WTC11 (cell line): ENCODE data around the gene ATP9B. TPM values are rescaled to one million over a fixed set of nuclear protein-coding genes. Genes with fewer than 3 reads are reported as not detected.

ENCODE experiments used
- ATAC-seq: fragments of 200-7000 bp; cut with Tn5 transposase; 2 replicates; pipeline ENCODE4 v1.10.0; 2021; ENCODE audit warnings: mild to moderate bottlenecking, moderate library complexity
- CTCF ChIA-PET: fragments of 300-600 bp; sonication (Branson Sonifier 250); formaldehyde crosslinking; loops from one replicate; lab custom pipeline; 2021; ENCODE audit warnings: antibody characterized with exemption; lab: Charles Lee
- POLR2A ChIA-PET: fragments of 350-600 bp; sonication (Branson Sonifier 250); formaldehyde crosslinking; loops from one replicate; lab custom pipeline; 2021; ENCODE audit warnings: antibody characterized with exemption; lab: Charles Lee
- DNase-seq: peaks from one replicate; pipeline ENCODE4 v3.0.0; 2021; ENCODE audit warnings: low spot score
- H3K27ac Mint-ChIP-seq: 2 replicates; pipeline ENCODE4 v1.8.0; 2021; ENCODE audit warnings: mixed read lengths
- H3K27me3 Mint-ChIP-seq: 2 replicates; pipeline ENCODE4 v1.8.0; 2021; ENCODE audit warnings: low read depth, mild to moderate bottlenecking, moderate library complexity, mixed read lengths
- H3K36me3 Mint-ChIP-seq: 2 replicates; pipeline ENCODE4 v1.8.0; 2021; ENCODE audit warnings: mixed read lengths
- H3K4me1 Mint-ChIP-seq: 2 replicates; pipeline ENCODE4 v1.8.0; 2022; ENCODE audit warnings: mixed read lengths
- H3K4me3 Mint-ChIP-seq: 2 replicates; pipeline ENCODE4 v1.8.0; 2021; ENCODE audit warnings: mild to moderate bottlenecking, moderate library complexity, mixed read lengths
- H3K9me3 Mint-ChIP-seq: 2 replicates; pipeline ENCODE4 v1.8.0; 2021; ENCODE audit warnings: mixed read lengths
- CREB1 ChIP-seq: sonication (generic); formaldehyde crosslinking; IDR thresholded peaks from 2 replicates; pipeline ENCODE4 v1.8.0; 2023; ENCODE audit warnings: mild to moderate bottlenecking, missing genetic modification reagents
- E2F1 ChIP-seq: sonication (generic); formaldehyde crosslinking; IDR thresholded peaks from 2 replicates; pipeline ENCODE4 v1.8.0; 2022; ENCODE audit warnings: mild to moderate bottlenecking, missing genetic modification reagents
- GTF2I ChIP-seq: fragments of 250-450 bp; sonication (Bioruptor Pico); conservative IDR thresholded peaks from 2 replicates; pipeline ENCODE4 v1.4.0; 2021; ENCODE audit warnings: mild to moderate bottlenecking
- KAT7 ChIP-seq: sonication (generic); formaldehyde crosslinking; IDR thresholded peaks from 2 replicates; pipeline ENCODE4 v1.8.1; 2023; ENCODE audit warnings: missing genetic modification reagents, mild to moderate bottlenecking, borderline replicate concordance
- NR1H2 ChIP-seq: sonication (generic); formaldehyde crosslinking; IDR thresholded peaks from 2 replicates; pipeline ENCODE4 v1.9.0; 2021; ENCODE audit warnings: mild to moderate bottlenecking, moderate library complexity, missing genetic modification reagents
- NR3C1 ChIP-seq: sonication (generic); formaldehyde crosslinking; conservative IDR thresholded peaks from 2 replicates; pipeline ENCODE4 v1.8.1; 2023; ENCODE audit warnings: low read depth, mild to moderate bottlenecking, missing genetic modification reagents
- OVOL2 ChIP-seq: fragments of 250-450 bp; sonication (Bioruptor Pico); IDR thresholded peaks from 2 replicates; pipeline ENCODE4 v1.9.0; 2021; ENCODE audit warnings: mild to moderate bottlenecking, borderline replicate concordance
- PRRX2 ChIP-seq: fragments of 250-450 bp; sonication (Bioruptor Pico); IDR thresholded peaks from 2 replicates; pipeline ENCODE4 v1.8.0; 2021; ENCODE audit warnings: mild to moderate bottlenecking
- SP1 ChIP-seq: sonication (generic); formaldehyde crosslinking; conservative IDR thresholded peaks from 2 replicates; pipeline ENCODE4 v1.8.1; 2022; ENCODE audit warnings: missing genetic modification reagents
- TP53 ChIP-seq: sonication (generic); formaldehyde crosslinking; IDR thresholded peaks from 2 replicates; pipeline ENCODE4 v1.8.1; 2023; ENCODE audit warnings: mild to moderate bottlenecking, missing genetic modification reagents
- ZBTB21 ChIP-seq: sonication (generic); formaldehyde crosslinking; IDR thresholded peaks from 2 replicates; pipeline ENCODE4 v1.8.1; 2023; ENCODE audit warnings: mild to moderate bottlenecking, missing genetic modification reagents, borderline replicate concordance
- ZNF138 ChIP-seq: sonication (generic); formaldehyde crosslinking; conservative IDR thresholded peaks from 2 replicates; pipeline ENCODE4 v1.8.1; 2022; ENCODE audit warnings: mild to moderate bottlenecking, moderate library complexity, missing genetic modification reagents
- ZNF263 ChIP-seq: sonication (generic); formaldehyde crosslinking; IDR thresholded peaks from 2 replicates; pipeline ENCODE4 v1.8.1; 2022; ENCODE audit warnings: low read depth, mild to moderate bottlenecking, moderate library complexity, missing genetic modification reagents
- ZNF396 ChIP-seq: fragments of 250-450 bp; sonication (Bioruptor Pico); IDR thresholded peaks from 2 replicates; pipeline ENCODE4 v1.8.0; 2021; ENCODE audit warnings: mild to moderate bottlenecking, moderate library complexity, borderline replicate concordance
- ZNF512 ChIP-seq: sonication (generic); formaldehyde crosslinking; IDR thresholded peaks from 2 replicates; pipeline ENCODE4 v1.8.1; 2022; ENCODE audit warnings: missing genetic modification reagents, borderline replicate concordance
- total RNA-seq: library from RNA; stranded (reverse); gene quantifications from 3 replicates; pipeline ENCODE4 v1.2.3, GENCODE V29; 2021
- TF ChIP-seq, protein P1 (sequence below): sonication (generic); formaldehyde crosslinking; IDR thresholded peaks from 2 replicates; pipeline ENCODE4 v1.8.0; 2022; ENCODE audit warnings: mild to moderate bottlenecking, missing genetic modification reagents
- TF ChIP-seq, protein P2 (sequence below): sonication (generic); formaldehyde crosslinking; IDR thresholded peaks from 2 replicates; pipeline ENCODE4 v1.8.0; 2022; ENCODE audit warnings: missing genetic modification reagents
- TF ChIP-seq, protein P3 (sequence below): sonication (generic); formaldehyde crosslinking; IDR thresholded peaks from 2 replicates; pipeline ENCODE4 v1.8.0; 2022; ENCODE audit warnings: mild to moderate bottlenecking, missing genetic modification reagents
- TF ChIP-seq, protein P4 (sequence below): sonication (generic); formaldehyde crosslinking; IDR thresholded peaks from 2 replicates; pipeline ENCODE4 v1.8.1; 2023; ENCODE audit warnings: mild to moderate bottlenecking, missing genetic modification reagents, moderate library complexity
- TF ChIP-seq, protein P5 (sequence below): fragments of 250-450 bp; sonication (Bioruptor Pico); IDR thresholded peaks from 2 replicates; pipeline ENCODE4 v1.9.0; 2021; ENCODE audit warnings: mild to moderate bottlenecking
- TF ChIP-seq, protein P6 (sequence below): sonication (generic); formaldehyde crosslinking; IDR thresholded peaks from 2 replicates; pipeline ENCODE4 v1.8.0; 2022; ENCODE audit warnings: mild to moderate bottlenecking, missing genetic modification reagents
- TF ChIP-seq, protein P7 (sequence below): sonication (generic); formaldehyde crosslinking; IDR thresholded peaks from 2 replicates; pipeline ENCODE4 v1.8.1; 2023; ENCODE audit warnings: mild to moderate bottlenecking, moderate library complexity, missing genetic modification reagents

The ATP9B gene
- total RNA-seq, 1 experiment from 2014 or later: 19.0 TPM

DNA sequence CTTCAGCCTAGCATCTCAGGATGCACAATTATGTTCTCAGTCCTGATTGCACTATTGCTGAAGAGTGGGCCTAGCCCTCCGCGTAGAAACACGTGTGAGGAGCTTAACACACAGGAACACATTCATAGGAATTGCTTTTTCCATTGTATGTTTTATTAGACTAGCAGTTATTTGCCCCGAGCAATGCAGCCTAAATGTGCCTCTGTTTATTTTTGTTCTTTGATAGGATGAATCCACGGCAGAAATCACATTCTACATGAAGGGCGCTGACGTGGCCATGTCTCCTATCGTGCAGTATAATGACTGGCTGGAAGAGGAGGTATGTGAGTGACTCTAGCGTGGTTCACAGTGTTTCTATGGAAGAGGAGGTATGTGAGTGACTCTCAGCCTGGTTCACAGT lies 260.6 kb downstream of the ATP9B start (continued):
- TF ChIP-seq, protein P1, sequence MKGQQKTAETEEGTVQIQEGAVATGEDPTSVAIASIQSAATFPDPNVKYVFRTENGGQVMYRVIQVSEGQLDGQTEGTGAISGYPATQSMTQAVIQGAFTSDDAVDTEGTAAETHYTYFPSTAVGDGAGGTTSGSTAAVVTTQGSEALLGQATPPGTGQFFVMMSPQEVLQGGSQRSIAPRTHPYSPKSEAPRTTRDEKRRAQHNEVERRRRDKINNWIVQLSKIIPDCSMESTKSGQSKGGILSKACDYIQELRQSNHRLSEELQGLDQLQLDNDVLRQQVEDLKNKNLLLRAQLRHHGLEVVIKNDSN (CRISPR knock-in tag): no peak
- TF ChIP-seq SP1 (CRISPR knock-in tag) (no peak), ZNF263 (no peak)

GRCh38 chr18:79332646-79333045 lies 263.5 kb downstream of the ATP9B start:
- H3K27me3 Mint-ChIP-seq: no peaks in the 10 kb centered on the region; the same call in 1 of the 2 replicates
- peaks cover 15% of the 10 kb centered on the region for H3K36me3 Mint-ChIP-seq
- peaks cover 9% of the 10 kb centered on the region for H3K4me1 Mint-ChIP-seq
- DNase-seq (no peak), ATAC-seq (peak; percentile 77)
- H3K27ac Mint-ChIP-seq: no peak overlapping the region
- no peak overlapping the region for H3K4me3 Mint-ChIP-seq
- peaks cover 4% of the 10 kb centered on the region; the same call in 1 of the 2 replicates for H3K9me3 Mint-ChIP-seq
- ChIA-PET CTCF (no interaction called here), POLR2A (no interaction called here)
- TF ChIP-seq E2F1 (CRISPR knock-in tag): no peak
- TF ChIP-seq, protein P2, sequence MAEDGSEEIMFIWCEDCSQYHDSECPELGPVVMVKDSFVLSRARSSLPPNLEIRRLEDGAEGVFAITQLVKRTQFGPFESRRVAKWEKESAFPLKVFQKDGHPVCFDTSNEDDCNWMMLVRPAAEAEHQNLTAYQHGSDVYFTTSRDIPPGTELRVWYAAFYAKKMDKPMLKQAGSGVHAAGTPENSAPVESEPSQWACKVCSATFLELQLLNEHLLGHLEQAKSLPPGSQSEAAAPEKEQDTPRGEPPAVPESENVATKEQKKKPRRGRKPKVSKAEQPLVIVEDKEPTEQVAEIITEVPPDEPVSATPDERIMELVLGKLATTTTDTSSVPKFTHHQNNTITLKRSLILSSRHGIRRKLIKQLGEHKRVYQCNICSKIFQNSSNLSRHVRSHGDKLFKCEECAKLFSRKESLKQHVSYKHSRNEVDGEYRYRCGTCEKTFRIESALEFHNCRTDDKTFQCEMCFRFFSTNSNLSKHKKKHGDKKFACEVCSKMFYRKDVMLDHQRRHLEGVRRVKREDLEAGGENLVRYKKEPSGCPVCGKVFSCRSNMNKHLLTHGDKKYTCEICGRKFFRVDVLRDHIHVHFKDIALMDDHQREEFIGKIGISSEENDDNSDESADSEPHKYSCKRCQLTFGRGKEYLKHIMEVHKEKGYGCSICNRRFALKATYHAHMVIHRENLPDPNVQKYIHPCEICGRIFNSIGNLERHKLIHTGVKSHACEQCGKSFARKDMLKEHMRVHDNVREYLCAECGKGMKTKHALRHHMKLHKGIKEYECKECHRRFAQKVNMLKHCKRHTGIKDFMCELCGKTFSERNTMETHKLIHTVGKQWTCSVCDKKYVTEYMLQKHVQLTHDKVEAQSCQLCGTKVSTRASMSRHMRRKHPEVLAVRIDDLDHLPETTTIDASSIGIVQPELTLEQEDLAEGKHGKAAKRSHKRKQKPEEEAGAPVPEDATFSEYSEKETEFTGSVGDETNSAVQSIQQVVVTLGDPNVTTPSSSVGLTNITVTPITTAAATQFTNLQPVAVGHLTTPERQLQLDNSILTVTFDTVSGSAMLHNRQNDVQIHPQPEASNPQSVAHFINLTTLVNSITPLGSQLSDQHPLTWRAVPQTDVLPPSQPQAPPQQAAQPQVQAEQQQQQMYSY (CRISPR knock-in tag): no peak
- TF ChIP-seq, protein P3, sequence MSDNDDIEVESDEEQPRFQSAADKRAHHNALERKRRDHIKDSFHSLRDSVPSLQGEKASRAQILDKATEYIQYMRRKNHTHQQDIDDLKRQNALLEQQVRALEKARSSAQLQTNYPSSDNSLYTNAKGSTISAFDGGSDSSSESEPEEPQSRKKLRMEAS (CRISPR knock-in tag): no peak
- TF ChIP-seq TP53 (CRISPR knock-in tag): no peak
- TF ChIP-seq ZNF138: no peak
- TF ChIP-seq OVOL2: no peak
- no peak for TF ChIP-seq PRRX2 (CRISPR knock-in tag)
- no peak for TF ChIP-seq ZNF396 (CRISPR knock-in tag)
- TF ChIP-seq ZBTB21 (CRISPR knock-in tag): no peak
- no peak for TF ChIP-seq ZNF263
- TF ChIP-seq, protein P4, sequence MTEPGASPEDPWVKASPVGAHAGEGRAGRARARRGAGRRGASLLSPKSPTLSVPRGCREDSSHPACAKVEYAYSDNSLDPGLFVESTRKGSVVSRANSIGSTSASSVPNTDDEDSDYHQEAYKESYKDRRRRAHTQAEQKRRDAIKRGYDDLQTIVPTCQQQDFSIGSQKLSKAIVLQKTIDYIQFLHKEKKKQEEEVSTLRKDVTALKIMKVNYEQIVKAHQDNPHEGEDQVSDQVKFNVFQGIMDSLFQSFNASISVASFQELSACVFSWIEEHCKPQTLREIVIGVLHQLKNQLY (CRISPR knock-in tag): no peak
- TF ChIP-seq, protein P5, sequence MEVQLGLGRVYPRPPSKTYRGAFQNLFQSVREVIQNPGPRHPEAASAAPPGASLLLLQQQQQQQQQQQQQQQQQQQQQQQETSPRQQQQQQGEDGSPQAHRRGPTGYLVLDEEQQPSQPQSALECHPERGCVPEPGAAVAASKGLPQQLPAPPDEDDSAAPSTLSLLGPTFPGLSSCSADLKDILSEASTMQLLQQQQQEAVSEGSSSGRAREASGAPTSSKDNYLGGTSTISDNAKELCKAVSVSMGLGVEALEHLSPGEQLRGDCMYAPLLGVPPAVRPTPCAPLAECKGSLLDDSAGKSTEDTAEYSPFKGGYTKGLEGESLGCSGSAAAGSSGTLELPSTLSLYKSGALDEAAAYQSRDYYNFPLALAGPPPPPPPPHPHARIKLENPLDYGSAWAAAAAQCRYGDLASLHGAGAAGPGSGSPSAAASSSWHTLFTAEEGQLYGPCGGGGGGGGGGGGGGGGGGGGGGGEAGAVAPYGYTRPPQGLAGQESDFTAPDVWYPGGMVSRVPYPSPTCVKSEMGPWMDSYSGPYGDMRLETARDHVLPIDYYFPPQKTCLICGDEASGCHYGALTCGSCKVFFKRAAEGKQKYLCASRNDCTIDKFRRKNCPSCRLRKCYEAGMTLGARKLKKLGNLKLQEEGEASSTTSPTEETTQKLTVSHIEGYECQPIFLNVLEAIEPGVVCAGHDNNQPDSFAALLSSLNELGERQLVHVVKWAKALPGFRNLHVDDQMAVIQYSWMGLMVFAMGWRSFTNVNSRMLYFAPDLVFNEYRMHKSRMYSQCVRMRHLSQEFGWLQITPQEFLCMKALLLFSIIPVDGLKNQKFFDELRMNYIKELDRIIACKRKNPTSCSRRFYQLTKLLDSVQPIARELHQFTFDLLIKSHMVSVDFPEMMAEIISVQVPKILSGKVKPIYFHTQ (CRISPR knock-in tag): no peak
- TF ChIP-seq, protein P6, sequence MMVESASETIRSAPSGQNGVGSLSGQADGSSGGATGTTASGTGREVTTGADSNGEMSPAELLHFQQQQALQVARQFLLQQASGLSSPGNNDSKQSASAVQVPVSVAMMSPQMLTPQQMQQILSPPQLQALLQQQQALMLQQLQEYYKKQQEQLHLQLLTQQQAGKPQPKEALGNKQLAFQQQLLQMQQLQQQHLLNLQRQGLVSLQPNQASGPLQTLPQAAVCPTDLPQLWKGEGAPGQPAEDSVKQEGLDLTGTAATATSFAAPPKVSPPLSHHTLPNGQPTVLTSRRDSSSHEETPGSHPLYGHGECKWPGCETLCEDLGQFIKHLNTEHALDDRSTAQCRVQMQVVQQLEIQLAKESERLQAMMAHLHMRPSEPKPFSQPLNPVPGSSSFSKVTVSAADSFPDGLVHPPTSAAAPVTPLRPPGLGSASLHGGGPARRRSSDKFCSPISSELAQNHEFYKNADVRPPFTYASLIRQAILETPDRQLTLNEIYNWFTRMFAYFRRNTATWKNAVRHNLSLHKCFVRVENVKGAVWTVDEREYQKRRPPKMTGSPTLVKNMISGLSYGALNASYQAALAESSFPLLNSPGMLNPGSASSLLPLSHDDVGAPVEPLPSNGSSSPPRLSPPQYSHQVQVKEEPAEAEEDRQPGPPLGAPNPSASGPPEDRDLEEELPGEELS (CRISPR knock-in tag): no peak
- no peak for TF ChIP-seq NR3C1
- TF ChIP-seq KAT7 (CRISPR knock-in tag): no peak
- TF ChIP-seq, protein P7, sequence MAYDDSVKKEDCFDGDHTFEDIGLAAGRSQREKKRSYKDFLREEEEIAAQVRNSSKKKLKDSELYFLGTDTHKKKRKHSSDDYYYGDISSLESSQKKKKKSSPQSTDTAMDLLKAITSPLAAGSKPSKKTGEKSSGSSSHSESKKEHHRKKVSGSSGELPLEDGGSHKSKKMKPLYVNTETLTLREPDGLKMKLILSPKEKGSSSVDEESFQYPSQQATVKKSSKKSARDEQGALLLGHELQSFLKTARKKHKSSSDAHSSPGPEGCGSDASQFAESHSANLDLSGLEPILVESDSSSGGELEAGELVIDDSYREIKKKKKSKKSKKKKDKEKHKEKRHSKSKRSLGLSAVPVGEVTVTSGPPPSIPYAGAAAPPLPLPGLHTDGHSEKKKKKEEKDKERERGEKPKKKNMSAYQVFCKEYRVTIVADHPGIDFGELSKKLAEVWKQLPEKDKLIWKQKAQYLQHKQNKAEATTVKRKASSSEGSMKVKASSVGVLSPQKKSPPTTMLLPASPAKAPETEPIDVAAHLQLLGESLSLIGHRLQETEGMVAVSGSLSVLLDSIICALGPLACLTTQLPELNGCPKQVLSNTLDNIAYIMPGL (CRISPR knock-in tag): no peak
- TF ChIP-seq GTF2I (CRISPR knock-in tag): no peak
- TF ChIP-seq CREB1: no peak
- TF ChIP-seq NR1H2 (CRISPR knock-in tag): no peak
- TF ChIP-seq ZNF512 (CRISPR knock-in tag): no peak
